IPS DF 19.7 (cell line): ENCODE data around the gene CEP350.
"Not testable (repeated sequence)": the region's sequence is repeated elsewhere in the genome, so short reads cannot be mapped to it uniquely, and the experiment has no call there.

Experiments
- DNase-seq: peaks from one replicate; pipeline ENCODE4 v3.0.0-alpha.2; 2013; ENCODE audit warnings: low read depth, low spot score

CEP350 gene

GRCh38 chr1:180116964-180117763 is 162.6 kb downstream of the CEP350 start:
- no peak for DNase-seq

- no peak for DNase-seq
Measured at GRCh38 chr1:180117764-180118116, 163.1 kb downstream of the CEP350 start.

- DNase-seq: no peak
Measured at GRCh38 chr1:180119837-180120236, 165.2 kb downstream of the CEP350 start.

GRCh38 chr1:180123463-180123936 is 168.9 kb downstream of the CEP350 start:
- DNase-seq: no peak

GRCh38 chr1:180130651-180131050 is 176.0 kb downstream of the CEP350 start:
- no peak for DNase-seq

- no peak for DNase-seq
Measured at GRCh38 chr1:180131510-180131909, 176.9 kb downstream of the CEP350 start.

GRCh38 chr1:180133193-180133592 is 178.6 kb downstream of the CEP350 start:
- DNase-seq: no peak

- DNase-seq: not testable (repeated sequence)
Measured at GRCh38 chr1:180133688-180134087, 179.1 kb downstream of the CEP350 start.

- no peak for DNase-seq
Measured at GRCh38 chr1:180135535-180135934, 180.9 kb downstream of the CEP350 start.

GRCh38 chr1:180136331-180136967 is 181.8 kb downstream of the CEP350 start:
- no peak for DNase-seq

- DNase-seq: no peak
Measured at GRCh38 chr1:180136968-180137356, 182.4 kb downstream of the CEP350 start.

- no peak for DNase-seq
Measured at GRCh38 chr1:180137776-180138175, 183.2 kb downstream of the CEP350 start.

- no peak for DNase-seq
Measured at GRCh38 chr1:180141381-180141934, 186.8 kb downstream of the CEP350 start.

- no peak for DNase-seq
Measured at GRCh38 chr1:180143359-180143758, 188.7 kb downstream of the CEP350 start.

- DNase-seq: no peak
Measured at GRCh38 chr1:180144659-180145357, 190.2 kb downstream of the CEP350 start.

- DNase-seq: no peak
Measured at GRCh38 chr1:180145446-180145845, 190.8 kb downstream of the CEP350 start.

- DNase-seq: no peak
Measured at GRCh38 chr1:180150982-180151381, 196.4 kb downstream of the CEP350 start.

GRCh38 chr1:180151508-180151907 is 196.9 kb downstream of the CEP350 start:
- DNase-seq: no peak

- no peak for DNase-seq
Measured at GRCh38 chr1:180152588-180152987, 198.0 kb downstream of the CEP350 start.

GRCh38 chr1:180153032-180153431 is 198.4 kb downstream of the CEP350 start:
- DNase-seq: no peak

GRCh38 chr1:180154003-180154324 is 199.4 kb downstream of the CEP350 start:
- no peak for DNase-seq
